Fibroblast of skin of scalp (primary cell): Measurements from ENCODE around the gene TSC2.
"Not testable (repeated sequence)": the region's sequence is repeated elsewhere in the genome, so short reads cannot be mapped to it uniquely, and the experiment has no call there.

Experiments used
- DNase-seq: peaks from one replicate; pipeline ENCODE4 v3.0.0-alpha.2; 2013

The TSC2 gene

GRCh38 chr16:2106211-2106610 lies 58.4 kb downstream of the TSC2 start:
- not testable (repeated sequence) for DNase-seq

DNA sequence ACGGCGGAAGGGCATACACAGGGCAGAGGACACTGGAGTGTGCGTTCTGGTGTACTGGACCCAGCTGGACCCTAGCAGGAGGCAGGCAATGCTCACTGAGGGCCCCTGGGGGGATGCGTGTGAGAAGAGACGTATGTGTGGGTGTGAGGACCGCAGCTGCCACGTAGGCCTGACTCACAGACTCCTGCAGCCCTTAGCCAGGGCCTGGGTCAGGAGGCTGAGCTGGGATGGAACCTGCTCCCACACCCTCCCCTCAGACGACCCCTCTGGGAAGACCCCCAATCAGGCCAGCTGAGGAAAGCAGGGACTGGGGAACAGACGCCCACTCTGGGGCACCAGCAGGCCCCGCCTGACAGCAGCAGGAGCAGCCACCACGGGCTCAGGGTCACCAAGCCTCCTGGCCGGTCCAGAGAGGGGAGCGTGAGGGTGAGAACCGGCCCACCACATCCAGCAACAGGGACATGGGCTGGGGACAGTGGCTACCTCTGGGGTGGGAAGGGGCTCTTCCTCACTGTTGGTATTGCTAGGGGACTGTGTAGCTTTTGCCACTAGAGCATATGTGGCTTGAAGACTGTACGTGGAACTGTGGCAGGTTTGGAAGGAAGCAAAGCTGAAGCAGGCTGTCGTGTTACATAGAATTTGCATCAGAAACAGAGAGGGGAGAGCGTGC lies 59.5 kb downstream of the TSC2 start:
- DNase-seq = not testable (repeated sequence)

DNA sequence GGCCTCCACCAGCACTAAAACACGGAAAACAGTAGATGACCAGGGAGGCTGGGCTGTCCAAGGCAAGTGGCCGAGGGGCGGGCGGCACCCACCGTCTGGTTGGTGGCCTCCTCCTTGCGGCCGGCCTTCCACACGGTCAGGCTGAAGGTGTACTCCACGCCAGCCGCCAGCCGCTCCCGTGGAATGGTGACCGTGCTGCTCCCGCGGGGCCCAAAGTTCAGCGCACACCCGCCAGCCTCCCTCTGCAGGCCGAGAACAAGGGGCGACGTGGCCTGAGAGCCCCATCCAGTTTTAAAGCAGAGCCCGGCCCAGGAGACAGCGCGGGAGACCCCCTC lies 60.0 kb downstream of the TSC2 start:
- DNase-seq = not testable (repeated sequence)

DNA sequence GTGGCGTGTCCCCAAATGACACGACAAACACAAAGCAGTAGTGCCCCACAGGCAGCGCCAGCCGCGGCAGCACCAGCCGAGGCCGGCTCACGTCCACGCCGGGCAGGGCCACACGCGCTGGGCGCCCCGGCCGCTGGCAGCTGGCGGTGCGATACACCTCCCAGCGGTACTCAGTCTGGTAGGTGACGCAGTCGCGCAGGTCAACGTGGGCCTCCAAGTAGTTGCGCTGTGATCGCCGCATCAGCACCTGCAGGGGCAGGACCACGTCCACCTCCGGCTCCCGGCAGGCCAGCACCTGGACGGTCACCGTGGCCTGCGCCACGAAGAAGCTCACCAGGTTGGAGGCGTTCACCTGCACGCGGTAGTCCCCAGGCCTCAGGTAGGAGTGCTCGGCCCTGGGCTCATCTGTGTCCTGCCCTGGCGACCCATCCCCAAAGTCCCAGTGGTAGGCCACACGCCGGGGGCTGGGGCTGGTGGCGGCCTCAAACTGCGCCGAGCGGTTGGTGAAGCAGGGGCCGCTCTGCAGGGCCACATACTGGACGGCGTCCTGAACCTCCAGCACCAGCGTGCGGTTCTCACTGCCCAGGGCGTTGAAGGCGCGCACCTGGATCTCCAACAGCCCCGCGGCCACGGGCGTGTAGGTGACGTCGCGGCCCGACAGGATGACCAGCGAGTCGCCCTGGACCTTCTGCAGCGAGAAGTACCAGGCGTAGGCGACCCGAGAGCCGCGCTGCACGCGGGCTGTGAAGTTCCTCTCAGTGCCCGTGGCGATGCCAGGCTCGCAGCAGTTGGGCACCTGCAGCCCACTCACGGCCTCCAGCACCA lies 60.9 kb downstream of the TSC2 start:
- DNase-seq = not testable (repeated sequence)

- not testable (repeated sequence) for DNase-seq
Observed at GRCh38 chr16:2109271-2109580, 61.4 kb downstream of the TSC2 start.

DNA sequence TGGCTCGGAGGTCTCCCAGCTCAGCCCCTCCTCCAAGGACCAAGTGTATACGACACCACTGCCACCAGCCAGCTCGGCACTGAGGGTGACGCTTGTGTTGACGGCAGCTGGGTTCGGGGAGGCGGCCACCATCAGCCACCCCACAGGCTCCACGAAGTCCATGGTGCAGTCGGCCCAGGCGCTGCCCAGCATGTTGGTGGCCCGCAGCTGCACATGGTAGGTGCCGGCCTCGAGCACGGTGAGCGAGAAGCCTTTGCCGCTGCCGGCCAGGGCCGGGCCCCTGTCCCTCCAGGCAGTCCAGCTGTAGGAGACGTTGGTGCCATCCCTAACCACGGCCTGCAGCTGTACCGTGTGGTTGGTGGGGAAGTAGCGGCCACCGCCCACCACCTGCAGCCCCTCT lies 62.1 kb downstream of the TSC2 start:
- not testable (repeated sequence) for DNase-seq

DNA sequence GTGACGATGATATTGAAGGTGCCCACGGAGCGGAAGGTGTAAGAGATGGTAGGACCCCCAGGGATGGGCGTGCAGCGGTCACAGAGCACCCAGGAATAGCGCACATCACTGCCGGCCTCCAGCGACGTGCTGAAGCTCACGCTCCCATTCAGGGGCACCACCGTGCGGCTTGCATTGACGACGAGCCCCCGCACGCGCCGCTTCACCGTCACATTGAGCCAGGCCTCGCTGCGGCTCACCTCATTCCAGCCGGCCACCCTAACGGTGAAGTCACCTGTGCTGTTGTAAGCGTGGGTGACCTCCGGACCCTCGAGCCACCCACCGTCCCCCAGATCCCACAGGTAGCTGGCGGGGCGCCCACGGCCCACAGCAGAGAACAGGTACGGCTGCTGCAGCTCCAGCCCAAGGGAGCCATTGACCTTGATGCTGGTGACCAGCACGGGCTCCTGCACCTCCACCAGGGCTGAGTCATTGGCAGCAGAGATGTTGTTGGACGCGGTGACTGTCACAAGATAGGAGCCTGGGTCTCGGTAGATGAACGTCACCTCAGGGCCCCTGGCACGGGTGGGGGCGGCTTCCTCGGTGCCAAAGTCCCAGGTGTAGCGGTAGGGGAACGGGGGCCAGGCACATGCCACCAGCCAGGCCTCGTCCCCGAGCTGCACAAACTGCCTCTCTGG lies 62.7 kb downstream of the TSC2 start:
- DNase-seq = not testable (repeated sequence)

GRCh38 chr16:2111009-2111353 lies 63.2 kb downstream of the TSC2 start:
- not testable (repeated sequence) for DNase-seq

- DNase-seq = not testable (repeated sequence)
Observed at GRCh38 chr16:2111412-2112335, 63.9 kb downstream of the TSC2 start.

DNA sequence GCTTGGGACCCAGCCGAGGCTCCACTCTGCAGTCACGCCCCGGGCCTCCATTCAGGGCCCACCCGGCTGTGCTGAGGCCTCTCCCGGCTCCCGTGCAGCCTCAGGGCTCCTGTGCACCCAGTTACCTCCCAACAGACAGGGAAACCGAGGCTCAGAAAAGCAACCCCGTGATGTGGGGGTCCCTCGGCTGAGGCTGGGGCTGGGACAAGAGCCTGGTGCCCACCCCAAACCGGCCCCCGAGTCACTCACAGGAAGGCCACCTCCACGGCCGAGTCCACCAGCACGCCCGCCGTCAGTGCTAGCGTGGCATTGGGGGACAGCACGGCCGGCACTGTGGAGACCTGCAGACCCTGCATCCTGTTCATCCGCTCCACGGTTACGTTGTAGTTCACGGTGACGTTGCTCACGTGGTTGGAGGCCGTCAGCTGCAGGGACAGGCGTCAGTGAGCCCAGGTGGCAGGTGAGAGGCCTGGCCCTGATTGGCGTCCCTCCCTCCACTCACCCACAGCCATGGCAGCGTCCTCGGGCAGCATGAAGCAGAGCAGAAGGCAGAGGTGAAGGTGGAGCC lies 64.8 kb downstream of the TSC2 start:
- DNase-seq = not testable (repeated sequence)

- DNase-seq = not testable (repeated sequence)
Observed at GRCh38 chr16:2114225-2114624, 66.4 kb downstream of the TSC2 start.

GRCh38 chr16:2114885-2115590 lies 67.3 kb downstream of the TSC2 start:
- DNase-seq = not testable (repeated sequence)

DNA sequence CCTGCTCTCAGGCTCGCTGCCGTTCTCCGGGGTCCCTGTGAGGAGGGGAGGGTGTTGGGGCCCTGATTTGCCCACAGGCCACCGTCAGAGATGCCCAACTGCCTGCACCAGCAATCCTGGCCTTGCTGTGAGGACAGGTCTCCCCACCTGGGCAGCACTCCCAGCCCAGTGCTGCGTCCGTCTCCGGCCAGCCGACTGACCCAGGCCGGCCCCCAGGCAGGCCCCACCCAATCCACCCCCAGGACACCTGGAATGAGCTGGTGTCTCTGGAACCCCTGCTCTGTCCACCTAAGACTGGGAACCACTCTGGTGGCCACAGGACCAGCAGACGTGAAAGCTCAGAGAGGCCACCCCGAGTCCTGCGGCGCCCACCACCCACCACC lies 67.8 kb downstream of the TSC2 start:
- no peak for DNase-seq

DNA sequence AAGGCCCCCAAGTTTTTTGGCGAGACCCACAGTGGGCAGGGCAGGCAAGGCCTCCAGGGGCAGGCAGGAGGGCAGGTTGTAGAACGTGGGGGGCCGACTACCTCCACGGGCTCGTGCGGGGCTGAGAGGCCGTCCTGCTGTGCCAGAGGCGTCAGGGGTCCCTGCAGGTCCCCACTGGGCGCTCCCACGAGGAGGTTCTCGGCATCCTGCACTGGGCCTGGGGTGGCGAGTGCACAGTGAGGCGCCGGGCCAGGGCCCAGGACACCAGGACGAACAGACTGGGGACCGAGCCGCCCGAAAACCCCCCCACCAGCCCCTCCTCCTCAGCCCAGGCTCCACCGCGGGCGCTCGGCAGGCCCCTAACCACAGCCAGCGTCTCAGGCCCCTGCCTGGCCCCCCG lies 68.6 kb downstream of the TSC2 start:
- DNase-seq = not testable (repeated sequence)

DNA sequence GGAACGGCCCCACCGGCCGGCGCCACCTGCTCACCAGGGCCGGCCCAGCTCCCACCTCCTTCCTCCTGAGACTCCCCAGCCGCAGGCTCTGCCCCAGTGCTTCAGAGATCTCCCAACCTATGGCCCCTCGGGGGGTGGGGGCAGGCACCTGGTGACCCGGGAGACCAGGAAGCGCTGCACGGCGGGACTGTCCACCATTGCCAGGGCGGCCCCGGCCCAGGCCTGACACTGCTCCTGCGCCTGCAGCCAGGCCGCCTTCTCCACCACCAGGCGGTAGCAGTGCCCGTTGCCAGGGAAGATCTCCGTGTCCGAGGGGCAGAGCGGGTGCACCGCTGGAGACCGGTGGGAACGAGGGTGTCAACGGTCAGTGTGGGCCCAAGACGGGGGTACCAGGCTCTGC lies 69.6 kb downstream of the TSC2 start:
- DNase-seq = not testable (repeated sequence)

- not testable (repeated sequence) for DNase-seq
Observed at GRCh38 chr16:2117960-2118722, 70.4 kb downstream of the TSC2 start.

GRCh38 chr16:2121325-2121724 lies 73.5 kb downstream of the TSC2 start:
- peak; percentile 63 for DNase-seq

- no peak for DNase-seq
Observed at GRCh38 chr16:2121853-2122252, 74.1 kb downstream of the TSC2 start.

DNA sequence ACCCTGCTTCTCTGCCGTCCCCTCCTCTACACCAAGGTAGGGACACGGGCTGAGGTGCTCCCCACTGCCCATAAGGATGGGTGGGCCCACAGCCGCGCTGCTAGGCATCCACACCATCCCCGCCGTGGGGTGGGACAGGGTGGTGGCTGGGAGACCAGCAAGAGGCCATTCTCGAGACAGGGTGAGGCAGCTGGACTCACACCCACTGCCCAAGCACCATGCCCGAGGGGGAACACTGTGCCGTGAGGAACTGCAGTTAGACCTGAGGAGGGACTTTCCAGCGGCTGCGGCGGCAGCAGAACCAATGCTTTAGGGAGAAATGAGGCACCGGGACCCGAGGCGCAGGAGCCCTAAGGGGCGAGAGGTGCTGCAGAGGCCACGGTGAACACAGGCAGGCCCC lies 74.6 kb downstream of the TSC2 start:
- DNase-seq = no peak

- DNase-seq = not testable (repeated sequence)
Observed at GRCh38 chr16:2122934-2123683, 75.3 kb downstream of the TSC2 start.
